Glutamatergic neuron (in vitro differentiated cells): ENCODE data around the gene SUSD3. TPM values are rescaled to one million over a fixed set of nuclear protein-coding genes. Genes with fewer than 3 reads are reported as not detected.

ENCODE experiments used
- DNase-seq: peaks from one replicate; pipeline ENCODE4 v3.0.0; 2022
- H3K27ac Mint-ChIP-seq: one replicate; pipeline ENCODE4 v1.8.0; 2020; ENCODE audit warnings: mild to moderate bottlenecking, mixed read lengths, inconsistent platforms; ENCODE audit not compliant: unreplicated experiment
- H3K27me3 Mint-ChIP-seq: one replicate; pipeline ENCODE4 v1.8.0; 2020; ENCODE audit warnings: mild to moderate bottlenecking, moderate library complexity, mixed read lengths, inconsistent platforms; ENCODE audit not compliant: unreplicated experiment
- H3K36me3 Mint-ChIP-seq: one replicate; pipeline ENCODE4 v1.8.0; 2020; ENCODE audit warnings: mild to moderate bottlenecking, mixed read lengths, inconsistent platforms; ENCODE audit not compliant: unreplicated experiment
- H3K4me1 Mint-ChIP-seq: one replicate; pipeline ENCODE4 v1.8.0; 2020; ENCODE audit warnings: mild to moderate bottlenecking, low read depth, mixed read lengths, inconsistent platforms; ENCODE audit not compliant: unreplicated experiment
- H3K4me3 Mint-ChIP-seq: one replicate; pipeline ENCODE4 v1.8.0; 2020; ENCODE audit warnings: mild to moderate bottlenecking, mixed read lengths, inconsistent platforms; ENCODE audit not compliant: unreplicated experiment
- H3K9me3 Mint-ChIP-seq: one replicate; pipeline ENCODE4 v1.8.0; 2020; ENCODE audit warnings: mild to moderate bottlenecking, moderate library complexity, mixed read lengths, inconsistent platforms; ENCODE audit not compliant: unreplicated experiment
- CTCF ChIP-seq: fragments of 200-600 bp; sonication (generic); IDR thresholded peaks from one replicate; pipeline ENCODE4 v1.5.0; 2021; ENCODE audit not compliant: partially characterized antibody, unreplicated experiment
- total RNA-seq: library from RNA; stranded (reverse); fragmentation: NEBNext Ultra II Directional; extraction: Animal tissue kit (Norgen Biotek cat#: 25700); gene quantifications from one replicate; pipeline ENCODE4 v1.2.1, GENCODE V29; 2021; ENCODE audit not compliant: unreplicated experiment

The SUSD3 gene
- total RNA-seq, 1 donor from 2014 or later: not detected

- Mint-ChIP-seq H3K36me3 (no peaks in the 10 kb centered on the region), H3K4me1 (no peaks in the 10 kb centered on the region), H3K9me3 (no peaks in the 10 kb centered on the region), H3K4me3 (no peak overlapping the region), H3K27me3 (peaks cover 12% of the 10 kb centered on the region), H3K27ac (no peak overlapping the region)
- no peak for TF ChIP-seq CTCF
- no peak for DNase-seq
Observed at GRCh38 chr9:93084471-93084881, 26.0 kb downstream of the SUSD3 start.

GRCh38 chr9:93085676-93086075, 27.2 kb downstream of the SUSD3 start:
- no peak for TF ChIP-seq CTCF
- no peak overlapping the region for H3K4me3 Mint-ChIP-seq
- H3K4me1 Mint-ChIP-seq: no peaks in the 10 kb centered on the region
- no peak for DNase-seq
- peaks cover 10% of the 10 kb centered on the region for H3K27me3 Mint-ChIP-seq
- no peak overlapping the region for H3K27ac Mint-ChIP-seq
- no peaks in the 10 kb centered on the region for H3K36me3 Mint-ChIP-seq
- no peaks in the 10 kb centered on the region for H3K9me3 Mint-ChIP-seq

GRCh38 chr9:93086447-93087224, 28.1 kb downstream of the SUSD3 start:
- no peak for TF ChIP-seq CTCF
- H3K9me3 Mint-ChIP-seq: no peaks in the 10 kb centered on the region
- no peak for DNase-seq
- no peak overlapping the region for H3K27ac Mint-ChIP-seq
- H3K4me3 Mint-ChIP-seq: no peak overlapping the region
- no peaks in the 10 kb centered on the region for H3K4me1 Mint-ChIP-seq
- H3K36me3 Mint-ChIP-seq: no peaks in the 10 kb centered on the region
- H3K27me3 Mint-ChIP-seq: peaks cover 10% of the 10 kb centered on the region

DNA sequence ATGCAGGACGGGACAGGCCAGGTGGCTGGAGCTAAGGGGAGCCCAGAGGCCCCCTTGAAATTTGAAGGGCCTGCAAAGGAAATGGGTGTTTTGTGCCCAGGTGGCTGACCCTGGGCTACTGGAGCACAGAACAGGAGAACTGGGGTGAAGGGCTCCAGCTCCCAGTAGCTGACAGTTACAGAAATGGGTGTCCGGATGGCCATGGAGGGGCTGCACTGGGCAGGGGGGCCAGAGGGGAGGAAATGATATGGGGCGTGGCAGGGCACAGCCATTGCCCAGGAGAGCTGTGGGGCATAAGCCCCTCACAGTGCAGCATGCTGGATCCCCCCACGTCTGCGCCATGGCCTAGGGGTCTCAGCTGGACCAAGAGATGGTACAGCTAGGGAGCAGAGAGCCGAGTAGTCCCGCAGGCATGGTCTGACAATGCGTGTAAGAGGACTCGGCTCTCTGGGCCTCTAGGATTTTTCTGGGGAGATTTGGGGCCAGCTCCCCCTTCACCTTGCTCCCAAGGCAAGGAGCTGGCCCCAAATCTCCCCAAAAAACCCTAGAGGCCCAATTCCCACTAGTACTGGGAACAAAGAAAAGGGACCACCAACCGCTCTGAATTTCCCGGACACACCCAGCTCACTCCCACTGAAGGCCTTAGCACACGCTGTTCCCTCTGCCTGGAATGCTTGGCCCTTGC, 29.6 kb downstream of the SUSD3 start:
- DNase-seq: no peak
- no peak overlapping the region for H3K27ac Mint-ChIP-seq
- TF ChIP-seq CTCF: no peak
- no peaks in the 10 kb centered on the region for H3K36me3 Mint-ChIP-seq
- no peak overlapping the region for H3K4me3 Mint-ChIP-seq
- H3K27me3 Mint-ChIP-seq: peaks cover 10% of the 10 kb centered on the region
- H3K9me3 Mint-ChIP-seq: peaks cover 5% of the 10 kb centered on the region
- H3K4me1 Mint-ChIP-seq: no peaks in the 10 kb centered on the region

DNA sequence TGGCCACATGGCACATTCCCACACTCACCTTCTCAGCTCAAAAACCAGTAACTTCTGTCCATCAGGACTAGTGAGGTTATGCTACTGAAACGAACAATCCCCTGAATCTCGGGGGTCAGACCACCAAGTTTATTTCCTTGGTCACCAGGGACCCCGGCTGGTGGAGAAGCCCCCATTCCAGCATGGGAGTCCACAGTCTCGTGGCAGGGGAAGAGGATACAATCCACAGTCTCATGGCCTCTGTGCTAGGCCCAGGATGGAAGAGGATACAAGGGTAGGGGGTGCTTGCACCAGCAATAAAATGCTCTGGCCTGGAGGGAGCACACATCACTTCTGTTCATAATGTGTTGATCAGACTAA, 30.1 kb downstream of the SUSD3 start:
- DNase-seq: no peak
- no peaks in the 10 kb centered on the region for H3K4me1 Mint-ChIP-seq
- no peaks in the 10 kb centered on the region for H3K36me3 Mint-ChIP-seq
- no peak for TF ChIP-seq CTCF
- no peak overlapping the region for H3K27ac Mint-ChIP-seq
- H3K27me3 Mint-ChIP-seq: peaks cover 8% of the 10 kb centered on the region
- H3K9me3 Mint-ChIP-seq: peaks cover 7% of the 10 kb centered on the region
- no peak overlapping the region for H3K4me3 Mint-ChIP-seq
